Osteoblast (primary cell): ENCODE measurements around the gene NKX2-3. TPM values are rescaled to one million over a fixed set of nuclear protein-coding genes. Genes with fewer than 3 reads are reported as not detected.

Experiments used
- DNase-seq: peaks from one replicate; pipeline ENCODE4 v3.0.0; 2011; ENCODE audit warnings: low spot score, mixed read lengths; ENCODE audit not compliant: insufficient read length; ENCODE audit errors: missing footprints
- H2AFZ ChIP-seq: 2 replicates; pipeline ENCODE4 v1.6.0; 2011; ENCODE audit warnings: mild to moderate bottlenecking, low read length
- H3K27ac ChIP-seq: 2 replicates; pipeline ENCODE4 v1.5.1; 2011; ENCODE audit warnings: mild to moderate bottlenecking, low read depth, low read length, moderate library complexity
- H3K27me3 ChIP-seq: 2 replicates; pipeline ENCODE4 v1.6.0; 2012; ENCODE audit warnings: mild to moderate bottlenecking, control low read depth, inconsistent platforms, low read length, moderate library complexity; ENCODE audit not compliant: insufficient read depth
- H3K36me3 ChIP-seq: 2 replicates; pipeline ENCODE4 v1.5.1; 2011; ENCODE audit warnings: mild to moderate bottlenecking, low read length, control low read depth, moderate library complexity; ENCODE audit not compliant: insufficient read depth
- H3K4me1 ChIP-seq: 2 replicates; pipeline ENCODE4 v1.5.1; 2011; ENCODE audit warnings: mild to moderate bottlenecking, low read length, control low read depth, moderate library complexity; ENCODE audit not compliant: insufficient read depth
- H3K4me2 ChIP-seq: 2 replicates; pipeline ENCODE4 v1.6.0; 2011; ENCODE audit warnings: mild to moderate bottlenecking, low read length; ENCODE audit not compliant: insufficient read depth
- H3K4me3 ChIP-seq: fragments of 200-600 bp; sonication (generic); 3 replicates; pipeline ENCODE4 v1.5.1; 2012; ENCODE audit warnings: mild to moderate bottlenecking, low read length, inconsistent platforms; ENCODE audit not compliant: insufficient read depth
- H3K79me2 ChIP-seq: 2 replicates; pipeline ENCODE4 v1.6.0; 2012; ENCODE audit warnings: mild to moderate bottlenecking, low read length, control low read depth, inconsistent platforms; ENCODE audit not compliant: insufficient read depth
- H3K9me3 ChIP-seq: 2 replicates; pipeline ENCODE4 v1.5.1; 2011; ENCODE audit warnings: low read depth, low read length, control low read depth
- H4K20me1 ChIP-seq: 2 replicates; pipeline ENCODE4 v1.6.0; 2012; ENCODE audit warnings: mild to moderate bottlenecking, low read length, control low read depth; ENCODE audit not compliant: insufficient read depth
- total RNA-seq: library from RNA; depleted of rRNA; stranded (reverse); fragments of >200 nt; gene quantifications from 2 replicates; pipeline ENCODE4 v1.2.3, GENCODE V29; 2012
- TF ChIP-seq, protein P1 (sequence below): IDR thresholded peaks from 2 replicates; pipeline ENCODE4 v1.5.1; 2011; ENCODE audit warnings: mild to moderate bottlenecking, low read depth, low read length, moderate library complexity; ENCODE audit errors: extremely low read depth

The NKX2-3 gene
- total RNA-seq, 1 donor, result not detected

DNA sequence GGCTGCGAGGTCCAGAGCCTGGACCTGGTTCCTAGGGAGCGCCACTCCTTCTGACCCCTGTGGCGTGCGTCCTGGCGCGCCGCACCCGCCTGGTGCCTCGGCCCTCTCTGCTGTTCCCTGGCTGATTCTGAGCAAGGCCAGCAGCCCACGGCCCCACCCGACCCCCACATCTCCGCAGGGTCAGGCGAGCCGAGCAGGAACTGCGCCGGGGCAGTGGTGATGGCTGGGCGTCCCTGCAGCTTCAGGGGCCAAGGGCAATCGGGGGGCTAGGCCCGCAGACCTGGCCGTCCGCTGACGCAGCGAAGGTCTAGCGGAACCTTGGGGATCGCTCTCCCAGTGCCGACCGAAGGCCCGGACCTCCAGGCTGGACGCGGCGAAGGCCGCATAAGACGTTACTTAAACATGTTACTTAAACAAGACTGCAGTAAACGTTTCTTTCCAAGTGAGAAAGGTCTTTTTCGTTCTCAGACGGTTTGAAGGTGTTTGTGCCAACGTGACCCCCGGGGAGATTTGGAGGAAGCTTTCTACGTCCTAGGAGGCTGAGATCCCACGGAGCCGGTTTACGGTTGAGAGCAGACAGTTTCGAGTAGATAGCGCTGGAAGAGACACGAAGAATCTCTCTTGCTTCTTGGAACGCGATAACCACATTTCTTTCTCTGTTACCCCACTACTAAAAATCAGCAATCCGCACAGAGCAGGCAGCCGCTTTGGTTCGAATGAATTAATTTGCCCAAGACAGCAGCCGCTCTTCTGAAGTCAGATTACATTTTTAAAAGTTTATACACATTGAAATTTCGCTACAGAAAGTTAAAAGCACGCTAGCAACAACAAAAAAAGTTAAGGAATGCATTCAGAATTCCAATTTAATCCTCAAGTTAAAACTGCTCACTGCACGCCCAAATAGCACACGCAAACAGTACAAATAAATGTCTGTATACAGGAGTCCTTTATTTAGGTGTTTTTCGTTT, 4.9 kb upstream of the NKX2-3 start:
- peak; percentile 73 for DNase-seq
- peaks cover 99% of the 10 kb centered on the region for H3K27me3 ChIP-seq
- no peak overlapping the region for H3K27ac ChIP-seq
- no peaks in the 10 kb centered on the region for H3K9me3 ChIP-seq
- no peak overlapping the region for H2AFZ ChIP-seq
- no peaks in the 10 kb centered on the region for H3K4me1 ChIP-seq
- H3K4me2 ChIP-seq, result no peak overlapping the region
- no peaks in the 10 kb centered on the region for H3K36me3 ChIP-seq
- TF ChIP-seq, protein P1, sequence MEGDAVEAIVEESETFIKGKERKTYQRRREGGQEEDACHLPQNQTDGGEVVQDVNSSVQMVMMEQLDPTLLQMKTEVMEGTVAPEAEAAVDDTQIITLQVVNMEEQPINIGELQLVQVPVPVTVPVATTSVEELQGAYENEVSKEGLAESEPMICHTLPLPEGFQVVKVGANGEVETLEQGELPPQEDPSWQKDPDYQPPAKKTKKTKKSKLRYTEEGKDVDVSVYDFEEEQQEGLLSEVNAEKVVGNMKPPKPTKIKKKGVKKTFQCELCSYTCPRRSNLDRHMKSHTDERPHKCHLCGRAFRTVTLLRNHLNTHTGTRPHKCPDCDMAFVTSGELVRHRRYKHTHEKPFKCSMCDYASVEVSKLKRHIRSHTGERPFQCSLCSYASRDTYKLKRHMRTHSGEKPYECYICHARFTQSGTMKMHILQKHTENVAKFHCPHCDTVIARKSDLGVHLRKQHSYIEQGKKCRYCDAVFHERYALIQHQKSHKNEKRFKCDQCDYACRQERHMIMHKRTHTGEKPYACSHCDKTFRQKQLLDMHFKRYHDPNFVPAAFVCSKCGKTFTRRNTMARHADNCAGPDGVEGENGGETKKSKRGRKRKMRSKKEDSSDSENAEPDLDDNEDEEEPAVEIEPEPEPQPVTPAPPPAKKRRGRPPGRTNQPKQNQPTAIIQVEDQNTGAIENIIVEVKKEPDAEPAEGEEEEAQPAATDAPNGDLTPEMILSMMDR, result no peak
- no peaks in the 10 kb centered on the region for H3K79me2 ChIP-seq
- H4K20me1 ChIP-seq, result no peaks in the 10 kb centered on the region
- no peak overlapping the region for H3K4me3 ChIP-seq

DNA sequence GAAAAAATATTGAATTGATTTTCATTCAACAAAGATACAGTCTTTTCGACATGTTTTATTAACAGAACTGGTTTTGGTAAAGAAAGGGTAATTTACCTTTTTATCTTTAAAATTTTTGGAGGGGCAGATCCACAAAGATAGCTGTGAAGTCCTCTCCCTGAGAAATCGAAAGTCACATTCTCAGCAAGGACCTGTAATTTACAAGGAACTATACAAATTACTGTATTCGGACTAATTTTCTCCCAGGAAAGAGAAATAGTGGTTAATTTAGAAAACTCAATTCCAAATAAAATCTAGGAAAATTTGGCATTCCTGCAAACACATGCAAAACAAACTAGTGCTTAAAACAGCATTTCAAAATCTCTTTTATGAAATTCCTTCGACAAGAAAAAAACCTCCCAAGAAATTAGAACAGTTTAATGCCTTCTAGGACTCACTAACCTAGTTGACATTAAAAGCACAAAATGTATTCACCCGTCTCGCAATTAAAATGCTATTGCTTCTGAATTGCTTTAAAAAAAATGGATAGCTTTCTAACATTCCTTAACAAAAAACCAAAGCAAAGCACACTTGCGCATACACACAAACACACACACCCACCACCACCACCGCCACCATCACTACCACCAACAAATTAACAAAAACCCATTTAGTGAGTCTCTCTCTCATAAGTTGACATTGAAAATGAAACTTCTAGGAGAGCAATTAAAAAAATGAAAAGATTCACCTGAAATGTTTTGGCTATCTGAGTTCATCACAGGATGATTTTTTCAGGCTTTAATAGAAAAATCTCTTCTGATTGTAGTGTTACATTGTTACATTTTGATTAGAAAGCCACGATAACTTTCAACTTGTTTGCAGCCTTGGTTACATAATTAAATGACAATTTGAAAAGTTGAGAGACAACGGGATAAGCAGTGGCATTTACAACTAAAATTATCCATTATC, 4.0 kb upstream of the NKX2-3 start:
- Histone ChIP-seq H3K4me1 (no peaks in the 10 kb centered on the region), H3K4me2 (no peak overlapping the region), H3K9me3 (no peaks in the 10 kb centered on the region), H3K36me3 (no peaks in the 10 kb centered on the region), H4K20me1 (no peaks in the 10 kb centered on the region), H3K4me3 (no peak overlapping the region), H3K27me3 (peaks cover 99% of the 10 kb centered on the region), H3K79me2 (no peaks in the 10 kb centered on the region), H3K27ac (no peak overlapping the region), H2AFZ (no peak overlapping the region)
- DNase-seq, result peak; percentile 77
- TF ChIP-seq, protein P1, result no peak

DNA sequence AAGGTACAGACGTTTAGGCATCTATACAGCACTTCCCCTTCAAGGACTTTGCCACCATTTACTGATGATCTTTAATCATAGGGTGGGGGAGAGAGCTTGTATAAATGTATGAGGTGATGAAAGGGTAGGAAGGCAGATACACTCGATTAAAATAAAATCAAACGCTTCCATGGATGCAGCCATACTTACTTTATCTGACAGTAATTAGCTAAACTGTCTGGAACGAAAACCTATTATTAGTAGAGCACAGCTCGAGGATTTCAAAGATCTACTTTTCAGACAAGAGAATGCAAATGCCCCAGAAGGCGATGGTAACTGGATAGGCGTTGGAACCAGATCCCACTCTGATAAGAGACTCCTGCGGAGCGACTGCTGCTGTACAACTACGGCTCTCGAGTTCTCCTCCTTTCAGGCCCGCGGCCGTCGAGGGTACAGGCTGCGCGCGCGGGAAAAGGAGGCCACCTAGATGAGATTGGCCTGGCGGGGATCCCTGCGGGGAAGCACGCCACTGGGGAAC, 3.1 kb upstream of the NKX2-3 start:
- H3K4me2 ChIP-seq, result no peak overlapping the region
- no peak overlapping the region for H2AFZ ChIP-seq
- H3K4me3 ChIP-seq, result no peak overlapping the region
- H3K27me3 ChIP-seq, result peaks cover 99% of the 10 kb centered on the region
- H3K9me3 ChIP-seq, result no peaks in the 10 kb centered on the region
- H3K27ac ChIP-seq, result no peak overlapping the region
- no peaks in the 10 kb centered on the region for H3K4me1 ChIP-seq
- DNase-seq, result peak; percentile 71
- no peaks in the 10 kb centered on the region for H3K79me2 ChIP-seq
- no peaks in the 10 kb centered on the region for H4K20me1 ChIP-seq
- H3K36me3 ChIP-seq, result no peaks in the 10 kb centered on the region
- TF ChIP-seq, protein P1, result no peak
